HG03558 (cell line): Measurements from ENCODE around the gene PSMD12.
"Not testable (repeated sequence)": the region's sequence is repeated elsewhere in the genome, so short reads cannot be mapped to it uniquely, and the experiment has no call there.

Experiments used
- ATAC-seq: cut with Tn5 transposase; IDR thresholded peaks from one replicate; pipeline ENCODE4 v1.9.1; 2021; ENCODE audit warnings: moderate number of reproducible peaks; ENCODE audit not compliant: unreplicated experiment; ENCODE audit errors: extremely low read depth

Gene PSMD12

DNA sequence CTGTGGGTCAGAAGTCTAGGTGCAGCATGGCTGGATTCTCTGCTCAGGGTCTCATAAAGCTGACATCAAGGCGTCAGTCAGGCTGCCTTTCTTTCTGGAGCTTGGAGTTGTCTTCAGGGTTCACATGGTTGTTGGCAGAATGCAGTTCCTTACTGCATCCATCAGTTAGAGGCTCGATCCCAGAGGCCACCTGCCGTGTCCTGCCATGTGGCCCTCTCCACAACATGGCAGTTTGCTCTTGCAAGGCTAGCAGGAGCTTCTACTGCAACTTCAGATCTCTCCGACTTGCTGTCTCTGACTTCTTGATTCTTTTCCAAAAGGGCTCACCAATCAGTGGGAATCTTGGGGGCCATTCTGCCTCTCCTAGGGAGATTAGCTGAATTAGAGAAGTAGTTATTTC is 22.6 kb upstream of the PSMD12 start:
- ATAC-seq, result no peak

DNA sequence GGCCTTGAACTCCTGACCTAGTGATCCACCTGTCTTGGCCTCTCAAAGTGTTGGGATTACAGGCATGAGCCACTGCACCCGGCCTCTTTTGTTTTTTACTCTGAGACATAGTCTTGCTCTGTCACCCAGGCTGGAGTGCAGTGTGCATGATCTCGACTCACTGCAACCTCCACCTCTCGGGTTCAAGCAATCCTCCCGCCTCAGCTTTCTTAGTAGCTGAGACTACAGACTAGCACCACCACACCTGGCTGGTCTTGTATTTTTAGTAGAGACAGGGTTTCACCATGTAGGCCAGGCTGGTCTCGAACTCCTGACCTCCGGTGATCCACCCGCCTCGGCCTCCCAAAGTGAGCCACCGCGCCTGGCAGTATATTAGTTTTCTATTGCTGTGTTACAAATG is 22.2 kb upstream of the PSMD12 start:
- not testable (repeated sequence) for ATAC-seq

DNA sequence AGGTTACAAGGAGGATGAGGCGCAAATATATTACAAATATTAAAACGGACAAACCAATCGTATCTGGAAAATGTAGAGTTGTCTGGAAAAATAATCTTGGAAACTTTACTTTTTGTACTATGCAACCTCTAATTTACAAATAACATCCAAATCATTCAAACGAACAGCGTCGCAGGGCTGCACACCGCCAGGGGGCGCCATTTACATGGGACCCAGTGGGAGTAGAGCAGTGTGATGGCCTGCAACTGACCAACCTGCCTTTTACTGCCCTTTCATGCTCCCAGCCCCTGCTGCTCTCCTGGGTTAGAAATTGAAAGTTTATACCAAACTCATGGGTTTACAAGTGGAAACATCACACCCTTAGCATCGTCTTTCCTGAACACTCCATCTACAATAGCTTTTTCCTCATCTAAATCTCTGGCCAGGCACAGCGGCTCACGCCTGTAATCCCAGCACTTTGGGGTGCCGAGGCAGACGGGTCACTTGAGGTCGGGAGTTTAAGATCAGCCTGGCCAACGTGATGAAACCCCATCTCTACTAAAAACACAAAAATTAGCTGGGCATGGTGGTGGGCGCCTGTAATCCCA is 20.7 kb upstream of the PSMD12 start:
- ATAC-seq, result no peak

DNA sequence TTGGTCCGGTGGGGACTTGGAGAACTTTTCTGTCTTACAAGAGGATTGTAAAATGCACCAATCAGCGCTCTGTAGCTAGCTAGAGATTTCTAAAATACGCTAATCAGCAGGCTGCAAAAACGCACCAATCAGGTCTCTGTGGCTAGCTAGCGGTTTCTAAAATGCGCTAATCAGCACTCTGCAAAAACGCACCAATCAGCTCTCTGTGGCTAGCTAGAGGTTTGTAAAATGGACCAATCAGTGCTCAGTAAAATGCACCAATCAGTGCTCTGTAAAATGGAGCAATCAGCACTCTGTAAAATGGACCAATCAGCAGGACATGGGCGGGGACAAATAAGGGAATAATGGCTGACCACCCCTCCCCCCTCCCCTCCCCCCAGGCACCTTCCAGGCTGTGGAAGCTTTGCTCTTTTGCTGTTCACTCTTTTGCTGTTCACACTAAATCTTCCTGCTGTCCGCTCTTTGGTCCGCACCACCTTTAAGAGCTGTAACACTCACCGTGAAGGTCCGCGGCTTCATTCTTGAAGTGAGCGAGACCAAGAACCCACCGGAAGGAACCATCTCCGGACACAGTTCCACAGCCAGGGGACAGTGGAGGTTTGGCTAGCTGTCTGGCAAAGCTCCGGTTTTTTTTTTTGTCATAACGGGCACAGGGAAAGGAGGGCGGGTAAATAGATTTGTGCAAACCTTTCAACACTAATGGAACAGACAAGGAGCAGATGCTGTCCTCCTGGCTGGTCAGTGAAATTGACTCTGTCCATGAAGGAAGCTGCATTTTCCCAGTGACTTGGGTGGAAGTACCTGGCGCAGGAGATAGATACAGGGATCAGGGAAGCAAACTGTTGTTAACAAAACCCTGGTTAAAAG is 19.0 kb upstream of the PSMD12 start:
- ATAC-seq, result no peak

DNA sequence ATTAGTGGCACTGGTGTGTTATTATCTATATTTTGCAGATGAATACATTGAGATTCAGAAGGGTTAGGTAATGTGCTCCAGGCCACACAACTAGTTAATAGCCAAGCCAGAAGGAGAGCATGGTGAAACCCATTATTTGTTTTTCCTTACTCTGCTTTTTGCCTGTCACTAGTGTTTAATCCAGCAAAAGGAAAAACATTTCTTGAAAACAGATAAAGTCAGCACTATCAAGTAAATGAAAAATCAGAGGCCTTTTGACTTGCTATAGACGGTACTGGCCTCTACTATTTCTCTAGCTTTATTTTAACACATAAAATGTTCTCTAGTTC is 15.5 kb upstream of the PSMD12 start:
- ATAC-seq, result no peak

DNA sequence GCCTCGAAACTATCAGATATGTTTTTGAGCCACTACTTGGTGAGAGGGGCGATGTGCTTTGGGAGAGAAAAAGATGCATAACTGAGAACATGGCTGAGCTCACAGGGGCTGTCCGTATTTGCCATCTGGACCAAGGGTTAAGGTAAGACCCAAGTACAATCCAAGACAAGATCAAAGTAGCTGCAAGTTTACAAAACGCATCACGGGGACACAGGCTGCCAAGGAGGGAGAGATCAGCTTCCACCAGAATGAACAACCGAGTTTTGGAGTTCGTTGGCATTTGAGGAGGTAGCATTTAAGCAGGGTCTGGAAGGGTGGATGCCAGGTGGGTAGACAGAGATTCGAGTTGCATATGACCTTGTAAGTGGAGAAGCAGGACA is 12.9 kb upstream of the PSMD12 start:
- ATAC-seq, result no peak

DNA sequence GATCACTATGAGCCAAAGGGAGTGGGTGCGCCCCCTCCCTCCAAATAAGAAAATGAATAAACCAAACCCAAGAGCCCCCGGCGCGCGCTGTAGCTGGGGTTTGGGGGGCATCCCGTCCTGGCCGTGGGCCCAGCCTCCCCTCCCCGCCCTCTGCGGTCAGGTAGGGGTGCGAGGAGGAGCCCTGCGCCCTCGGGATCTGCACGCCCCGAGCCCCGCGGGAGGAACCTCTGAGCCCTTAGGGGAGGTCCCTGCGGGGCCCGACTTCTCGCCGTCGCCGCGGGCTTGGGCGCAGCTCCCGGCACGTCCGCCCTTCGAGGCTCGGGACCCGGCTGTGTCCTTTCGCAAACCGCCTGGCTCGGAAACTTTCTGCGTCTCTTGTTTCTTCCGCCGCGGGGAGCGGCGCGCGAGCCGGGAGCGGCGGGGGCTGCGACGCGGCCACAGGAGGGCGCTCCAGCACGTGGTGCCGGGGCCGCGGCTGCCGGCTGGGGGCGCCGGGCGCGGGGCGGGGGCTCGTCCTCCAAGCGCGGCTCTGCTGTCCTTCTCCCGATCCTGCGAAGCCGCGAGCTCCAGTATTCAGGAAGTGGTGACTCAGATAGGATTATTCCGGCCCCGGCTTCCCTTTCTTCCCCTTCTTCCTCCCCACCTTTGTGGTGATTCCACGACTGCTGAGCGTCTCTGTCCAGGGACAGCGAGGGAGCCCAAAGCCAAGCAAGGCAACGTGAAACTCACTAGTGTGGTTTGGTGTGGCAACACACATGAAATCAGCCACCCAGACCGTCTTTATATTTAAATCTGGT is 12.3 kb upstream of the PSMD12 start:
- no peak for ATAC-seq

DNA sequence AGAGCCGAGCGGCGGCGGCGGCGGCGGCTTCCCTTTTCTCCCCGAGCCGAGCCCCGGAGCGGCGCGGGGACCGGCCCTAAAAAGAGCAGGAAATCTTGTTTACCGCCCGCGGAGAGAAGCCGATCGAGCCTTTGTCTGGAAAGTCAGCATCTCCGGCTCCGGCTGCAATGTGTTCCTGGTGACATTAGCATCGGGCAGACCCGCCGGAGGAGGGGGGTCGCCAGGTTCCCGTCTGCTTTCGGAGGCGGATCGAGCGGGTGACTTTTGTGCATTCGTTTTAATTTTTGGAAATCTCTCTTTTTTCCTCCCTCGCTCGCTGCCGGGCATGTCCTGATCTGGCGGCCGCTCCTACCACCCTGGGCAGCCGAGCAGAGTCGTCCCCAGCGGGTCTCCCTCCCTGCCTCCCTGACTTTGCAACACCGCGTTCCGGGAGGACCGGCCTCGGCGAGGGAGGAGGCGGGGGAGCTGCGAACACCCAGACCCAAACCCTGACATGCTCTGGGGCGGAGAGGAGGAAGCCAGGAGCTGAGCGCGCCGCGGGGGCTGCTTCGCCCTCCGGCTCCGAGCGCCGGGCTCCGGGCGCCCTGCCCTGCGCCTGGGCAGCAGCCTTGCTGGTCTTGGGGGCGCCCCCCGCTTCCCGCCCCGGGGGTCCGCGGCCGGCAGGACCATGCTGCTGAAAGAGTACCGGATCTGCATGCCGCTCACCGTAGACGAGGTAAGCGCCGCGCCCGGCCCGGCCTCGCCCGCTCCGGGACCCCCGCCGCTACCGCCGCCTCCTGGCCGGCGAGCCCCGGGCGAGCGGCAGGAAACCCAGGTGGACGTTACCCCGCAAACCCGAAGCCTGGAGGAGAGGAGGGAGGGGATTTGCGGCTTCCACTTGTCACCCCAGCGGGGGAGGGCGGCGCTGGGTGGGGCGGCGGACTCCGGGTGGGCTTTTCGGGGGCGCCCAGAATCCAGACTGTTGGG is 11.4 kb upstream of the PSMD12 start:
- no peak for ATAC-seq

DNA sequence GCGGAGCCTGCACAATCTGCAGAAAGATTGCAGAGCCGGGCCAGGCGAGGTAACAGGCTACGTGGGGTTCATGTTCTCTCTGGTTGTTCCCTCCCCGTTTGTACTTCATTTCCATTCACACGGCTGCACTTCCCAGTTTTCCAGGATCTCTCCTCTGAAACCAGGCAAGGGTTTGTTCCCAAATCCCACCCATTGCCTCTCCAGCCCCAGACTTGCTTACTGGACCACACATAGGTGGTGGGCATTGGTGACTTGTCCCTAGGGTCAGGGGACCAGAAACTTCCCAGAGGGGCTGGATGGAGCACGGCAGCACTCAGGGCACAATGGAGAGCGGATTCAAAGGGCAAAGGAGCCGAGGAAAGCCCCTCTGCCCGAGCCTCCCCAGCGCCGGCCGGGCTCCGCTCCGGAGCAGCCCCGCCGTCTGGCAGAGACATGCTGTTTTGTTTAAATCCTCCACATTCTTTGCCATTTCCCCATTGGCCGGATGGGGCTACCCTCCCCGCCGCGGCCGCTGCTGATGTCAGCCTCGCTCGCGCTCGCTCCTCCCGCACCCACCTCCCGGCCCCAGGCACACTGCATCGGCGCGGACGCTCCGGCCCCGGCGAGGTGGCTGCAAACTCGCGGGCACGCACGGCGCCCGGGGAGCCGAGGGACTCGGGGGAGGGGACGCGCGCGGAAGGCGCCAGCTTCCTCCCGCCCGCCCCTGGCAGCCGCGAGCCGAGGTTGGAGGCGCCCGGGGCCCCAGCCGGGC is 10.5 kb upstream of the PSMD12 start, which contains the start of gene PITPNC1:
PITPNC1 (plus strand) TSS at position 545 of the 751 bp plus-strand sequence.
- peak; percentile 48 for ATAC-seq

DNA sequence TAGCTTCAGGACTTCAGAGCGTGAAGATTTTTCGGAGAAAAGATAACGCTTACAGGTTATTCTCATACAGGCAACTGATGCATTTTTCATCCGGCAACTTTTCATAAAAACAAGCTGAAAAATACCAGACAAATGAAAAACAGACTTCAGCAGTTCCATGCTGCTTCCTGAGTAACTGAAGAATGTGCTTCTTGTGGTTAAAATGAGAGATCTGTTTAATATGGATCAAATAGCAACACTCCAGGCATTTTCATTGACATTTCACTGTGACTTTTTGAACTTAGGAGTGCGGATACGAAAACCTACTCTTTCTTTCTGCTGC is 10.0 kb upstream of the PSMD12 start:
- no peak for ATAC-seq

DNA sequence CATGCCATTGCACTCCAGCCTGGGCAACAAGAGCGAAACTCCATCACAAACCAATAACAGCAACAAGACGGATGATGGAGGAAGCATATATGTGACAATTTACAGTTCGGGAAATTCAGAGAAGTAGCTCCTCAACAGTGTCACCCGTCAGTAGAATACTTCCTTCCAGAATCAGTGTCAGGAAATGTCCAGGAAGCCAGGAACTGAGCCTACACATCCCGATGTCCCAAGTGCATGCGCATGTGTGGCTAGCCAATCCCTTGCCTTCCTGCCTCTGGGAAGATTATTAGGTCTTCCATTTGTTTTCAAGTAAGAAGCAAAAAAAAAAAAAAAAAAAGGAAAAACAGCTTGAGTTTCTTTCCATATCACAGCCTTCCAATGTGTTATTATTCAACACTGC is 9.3 kb upstream of the PSMD12 start:
- no peak for ATAC-seq

DNA sequence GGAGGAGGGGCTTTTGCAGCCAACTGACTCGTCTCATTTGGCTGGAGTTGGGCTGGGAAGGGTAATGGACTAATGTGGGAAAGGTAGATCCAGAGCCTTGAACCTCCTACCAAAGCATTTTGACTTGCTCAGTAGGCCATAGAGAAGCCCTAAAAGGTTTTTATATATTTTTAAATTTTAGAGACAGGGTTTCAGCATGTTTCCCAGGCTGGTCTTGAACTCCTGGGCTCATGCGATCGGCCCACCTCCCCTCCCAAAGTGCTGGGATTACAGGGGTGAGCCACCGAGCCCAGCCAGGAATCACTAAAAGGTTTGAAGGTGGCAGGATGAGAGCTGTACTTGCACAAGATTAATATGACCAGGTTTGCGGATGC is 8.7 kb upstream of the PSMD12 start:
- no peak for ATAC-seq

DNA sequence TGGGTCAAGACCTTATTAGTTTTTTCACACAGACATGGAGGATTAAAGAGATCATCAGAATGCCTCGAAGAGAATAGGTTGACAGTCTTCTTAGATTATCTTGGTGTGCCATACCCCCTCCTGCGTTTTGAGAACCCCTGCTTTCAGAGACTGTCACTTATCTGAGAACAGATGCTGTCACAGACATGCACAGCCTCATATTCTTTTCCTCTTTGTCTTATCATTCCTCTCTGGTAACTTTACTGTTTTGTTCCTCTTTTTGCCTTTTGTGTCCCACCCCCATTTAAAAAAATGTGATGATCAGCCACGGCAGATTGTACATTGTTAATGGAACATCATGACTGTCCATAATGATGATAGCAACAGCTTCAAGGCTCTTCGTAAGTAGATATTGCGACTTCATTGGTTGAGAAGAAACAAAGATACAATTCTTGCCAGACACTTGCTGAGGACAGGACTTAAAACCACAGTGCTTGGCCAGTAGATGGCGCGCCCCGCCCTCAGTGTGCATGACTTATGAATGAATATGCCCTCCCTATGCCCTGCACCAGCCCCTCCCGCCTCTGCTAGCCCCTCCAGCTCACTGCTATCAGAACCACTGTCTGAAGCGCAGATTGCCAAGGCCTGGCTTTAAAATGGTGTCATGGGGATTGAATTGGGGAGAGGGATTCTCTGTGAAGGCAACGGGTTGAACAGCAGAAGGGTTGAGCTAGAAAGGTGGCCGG is 8.1 kb upstream of the PSMD12 start:
- ATAC-seq, result peak; percentile 26

DNA sequence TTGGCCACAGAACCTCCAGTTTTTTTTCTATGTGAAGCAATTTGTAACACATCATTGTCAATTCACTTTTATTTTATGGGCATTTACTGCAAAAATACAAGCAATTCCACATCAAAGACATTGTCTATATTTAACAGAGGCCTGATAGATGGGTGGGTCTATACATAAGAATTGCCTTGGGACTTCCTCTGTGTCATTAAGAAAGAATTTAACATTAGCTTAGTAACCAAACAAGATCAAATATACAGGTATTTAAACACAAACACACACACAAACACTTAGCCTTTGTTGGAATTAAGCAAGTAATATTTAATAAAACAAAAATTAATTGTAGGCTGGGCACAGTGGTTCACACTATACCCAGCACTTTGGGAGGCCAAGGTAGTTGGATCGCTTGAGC is 6.4 kb upstream of the PSMD12 start:
- no peak for ATAC-seq

DNA sequence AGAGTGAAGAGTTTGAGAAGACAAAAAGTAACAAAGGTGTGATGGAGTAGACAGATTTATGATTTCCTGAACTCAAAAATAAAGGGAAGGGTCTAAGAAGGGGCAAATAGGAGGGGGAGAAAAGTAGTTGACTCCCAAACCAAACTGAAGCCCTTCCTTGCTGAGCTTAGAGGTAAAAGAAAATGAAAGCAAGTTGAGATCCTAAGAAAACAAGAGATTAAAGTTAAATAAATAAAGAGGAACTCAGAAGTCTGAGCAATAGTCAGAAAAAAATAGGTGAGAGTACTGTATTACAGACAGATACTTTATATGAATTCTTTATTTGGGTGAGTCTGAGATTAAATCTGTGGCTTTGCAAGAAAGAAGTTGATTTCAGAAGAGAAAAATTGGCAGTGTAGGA is 3.3 kb upstream of the PSMD12 start:
- no peak for ATAC-seq

DNA sequence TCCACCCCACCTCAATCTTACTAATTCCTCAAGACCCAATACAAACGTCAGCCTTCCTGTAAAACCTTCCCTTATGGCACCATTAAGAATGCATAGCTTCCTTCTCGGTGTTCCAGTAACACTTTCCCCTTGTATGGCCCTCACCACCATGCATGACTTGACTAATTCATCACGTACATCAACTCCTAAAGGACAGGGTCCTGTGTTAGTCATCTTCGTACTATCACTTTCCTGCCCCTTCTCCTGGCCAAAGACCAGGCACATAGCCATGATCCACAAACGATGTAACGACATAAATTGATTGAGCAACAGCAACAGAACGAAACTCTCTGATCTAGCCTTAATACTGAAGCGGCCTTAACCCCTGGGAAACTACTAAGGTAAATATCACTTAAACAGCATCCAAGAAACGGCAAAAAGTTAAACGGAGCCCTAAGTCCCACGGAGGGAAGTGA is 612 bp downstream of the PSMD12 start:
- no peak for ATAC-seq

DNA sequence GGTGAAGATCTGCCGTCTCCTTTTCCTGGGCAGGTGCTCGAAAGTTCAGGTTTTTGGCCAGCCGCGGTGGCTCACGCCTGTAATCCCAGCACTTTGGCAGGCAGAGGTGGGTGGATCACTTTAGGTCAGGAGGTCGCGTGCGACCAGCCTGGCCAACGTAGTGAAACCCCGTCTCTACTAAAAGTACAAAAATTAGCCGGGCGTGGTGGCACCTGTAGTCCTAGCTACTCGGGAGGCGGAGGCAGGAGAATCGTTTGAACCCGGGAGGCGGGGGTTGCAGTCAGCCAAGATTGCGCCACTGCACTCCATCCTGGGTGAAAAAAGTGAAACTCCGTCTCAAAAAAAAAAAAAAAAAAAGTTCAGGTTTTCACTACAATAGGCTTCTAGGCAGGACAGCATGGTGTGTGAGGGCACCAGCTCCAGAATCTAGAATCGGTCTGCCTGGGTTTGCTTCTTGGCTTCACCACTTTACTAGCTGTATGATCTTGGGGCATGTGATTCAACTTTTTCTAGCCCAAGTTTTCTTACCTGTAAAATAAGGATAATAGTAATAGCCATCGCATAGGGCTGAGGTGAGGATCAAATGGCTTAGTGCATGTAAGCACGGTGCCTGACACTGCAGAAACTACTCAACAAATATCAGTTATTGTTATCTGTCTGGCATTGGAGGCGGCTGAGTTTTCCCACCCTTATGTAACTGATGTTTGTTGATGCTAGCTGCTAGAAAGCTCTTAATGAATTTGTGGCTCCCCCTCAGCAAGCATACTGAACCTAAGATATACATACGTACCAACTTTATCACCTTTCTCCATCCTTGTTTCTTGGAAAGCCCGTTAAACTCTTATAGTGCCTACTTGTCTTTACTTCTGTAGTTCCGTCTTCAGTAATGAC is 1.3 kb downstream of the PSMD12 start:
- ATAC-seq, result no peak

DNA sequence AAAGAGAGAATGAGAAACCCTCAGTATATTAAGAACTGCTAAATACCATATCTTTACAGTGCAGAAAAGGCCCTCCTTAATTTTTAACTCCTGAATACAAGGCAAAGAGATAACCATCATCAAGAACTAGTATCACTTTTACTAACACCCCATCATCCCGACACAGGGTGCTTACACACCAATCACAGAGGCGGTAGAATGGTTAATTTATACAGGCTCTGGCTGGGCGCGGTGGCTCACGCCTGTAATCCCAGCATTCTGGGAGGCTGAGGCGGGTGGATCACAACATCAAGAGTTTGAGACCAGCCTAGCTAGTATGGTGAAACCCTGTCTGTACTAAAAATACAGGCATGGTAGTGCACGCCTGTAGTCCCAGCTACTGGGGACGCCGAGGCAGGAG is 4.2 kb downstream of the PSMD12 start:
- no peak for ATAC-seq
